H9 (cell line): Measurements from ENCODE around the gene TPCN2. TPM values are rescaled to one million over a fixed set of nuclear protein-coding genes. Genes with fewer than 3 reads are reported as not detected.

ENCODE experiments used
- DNase-seq: peaks from one replicate; pipeline ENCODE4 v3.0.0-alpha.2; 2017
- H2AFZ ChIP-seq: one replicate; pipeline ENCODE4 v1.6.1; 2013; ENCODE audit warnings: mild to moderate bottlenecking, low read length, control low read depth, moderate library complexity
- H2AK5ac ChIP-seq: 2 replicates; pipeline ENCODE4 v1.6.1; 2013; ENCODE audit warnings: low read length, control low read depth, mixed read lengths; ENCODE audit not compliant: insufficient read length
- H2BK120ac ChIP-seq: one replicate; pipeline ENCODE4 v1.6.1; 2013; ENCODE audit warnings: low read depth, mild to moderate bottlenecking, low read length, control low read depth, inconsistent platforms; ENCODE audit not compliant: poor library complexity, severe bottlenecking
- H2BK12ac ChIP-seq: 2 replicates; pipeline ENCODE4 v1.6.1; 2013; ENCODE audit warnings: low read length, control low read depth, mixed read lengths, low read depth; ENCODE audit not compliant: insufficient read length
- H2BK15ac ChIP-seq: 2 replicates; pipeline ENCODE4 v1.6.1; 2013; ENCODE audit warnings: low read depth, low read length, control low read depth
- H2BK20ac ChIP-seq: one replicate; pipeline ENCODE4 v1.6.1; 2013; ENCODE audit warnings: low read depth, mild to moderate bottlenecking, low read length, control low read depth, inconsistent platforms; ENCODE audit not compliant: poor library complexity, severe bottlenecking
- H2BK5ac ChIP-seq: 2 replicates; pipeline ENCODE4 v1.6.1; 2013; ENCODE audit warnings: low read length, control low read depth, mixed read lengths; ENCODE audit not compliant: insufficient read length
- H3K14ac ChIP-seq: 2 replicates; pipeline ENCODE4 v1.6.1; 2013; ENCODE audit warnings: low read length, control low read depth; ENCODE audit not compliant: insufficient read depth
- H3K18ac ChIP-seq: 2 replicates; pipeline ENCODE4 v1.6.1; 2013; ENCODE audit warnings: low read depth, mild to moderate bottlenecking, mixed read lengths, low read length, control low read depth; ENCODE audit not compliant: insufficient read length
- H3K23ac ChIP-seq: 2 replicates; pipeline ENCODE4 v1.6.1; 2013; ENCODE audit warnings: low read length, control low read depth, mixed read lengths, low read depth; ENCODE audit not compliant: insufficient read length
- H3K23me2 ChIP-seq: 2 replicates; pipeline ENCODE4 v1.6.1; 2013; ENCODE audit warnings: low read depth, mild to moderate bottlenecking, mixed read lengths, low read length, control low read depth; ENCODE audit not compliant: insufficient read length, poor library complexity, severe bottlenecking
- H3K27ac ChIP-seq: 2 replicates; pipeline ENCODE4 v1.5.1; 2013; ENCODE audit warnings: low read length, control low read depth, mixed read lengths, low read depth; ENCODE audit not compliant: insufficient read length
- H3K27me3 ChIP-seq: 2 replicates; pipeline ENCODE4 v1.6.1; 2013; ENCODE audit warnings: low read length, control low read depth, inconsistent platforms; ENCODE audit not compliant: insufficient read depth
- H3K4ac ChIP-seq: 2 replicates; pipeline ENCODE4 v1.6.1; 2013; ENCODE audit warnings: low read depth, mild to moderate bottlenecking, control low read depth, inconsistent platforms, low read length, moderate library complexity
- H3K4me1 ChIP-seq: 2 replicates; pipeline ENCODE4 v1.6.1; 2013; ENCODE audit warnings: low read length, control low read depth, inconsistent platforms; ENCODE audit not compliant: insufficient read depth
- H3K4me2 ChIP-seq: 2 replicates; pipeline ENCODE4 v1.6.1; 2013; ENCODE audit warnings: low read length, control low read depth, mixed read lengths; ENCODE audit not compliant: insufficient read length, insufficient read depth
- H3K56ac ChIP-seq: 2 replicates; pipeline ENCODE4 v1.6.1; 2013; ENCODE audit warnings: low read depth, mild to moderate bottlenecking, mixed read lengths, low read length, control low read depth; ENCODE audit not compliant: insufficient read length
- H3K79me1 ChIP-seq: 2 replicates; pipeline ENCODE4 v1.6.1; 2013; ENCODE audit warnings: low read depth, mild to moderate bottlenecking, moderate library complexity, low read length, control low read depth, inconsistent platforms; ENCODE audit not compliant: insufficient read depth, poor library complexity, severe bottlenecking
- H3K79me2 ChIP-seq: 2 replicates; pipeline ENCODE4 v1.6.1; 2013; ENCODE audit warnings: low read length, control low read depth, inconsistent platforms; ENCODE audit not compliant: insufficient read depth
- H3K9ac ChIP-seq: 2 replicates; pipeline ENCODE4 v1.6.1; 2013; ENCODE audit warnings: low read length, control low read depth, mixed read lengths; ENCODE audit not compliant: insufficient read length; ENCODE audit errors: extremely low read depth
- H3K9me3 ChIP-seq: one replicate; pipeline ENCODE4 v1.6.1; 2013; ENCODE audit warnings: low read depth, low read length, inconsistent platforms; ENCODE audit not compliant: control insufficient read depth
- H3T11ph ChIP-seq: one replicate; pipeline ENCODE4 v1.6.1; 2013; ENCODE audit warnings: mild to moderate bottlenecking, low read length, control low read depth, inconsistent platforms
- H4K20me1 ChIP-seq: one replicate; pipeline ENCODE4 v1.6.1; 2013; ENCODE audit not compliant: control insufficient read depth, insufficient read length, insufficient read depth
- H4K5ac ChIP-seq: 2 replicates; pipeline ENCODE4 v1.6.1; 2013; ENCODE audit warnings: low read depth, mild to moderate bottlenecking, mixed read lengths, low read length, control low read depth; ENCODE audit not compliant: insufficient read length
- H4K8ac ChIP-seq: replicated peaks from 2 replicates; pipeline ENCODE4 v1.6.1; 2013; ENCODE audit warnings: low read length, control low read depth, mixed read lengths, low read depth; ENCODE audit not compliant: insufficient read length
- H4K91ac ChIP-seq: 2 replicates; pipeline ENCODE4 v1.6.1; 2013; ENCODE audit warnings: low read depth, mild to moderate bottlenecking, moderate library complexity, mixed read lengths, low read length, control low read depth; ENCODE audit not compliant: insufficient read length
- H3K27ac Mint-ChIP-seq, 3 experiments: 2 replicates in 2 of 3; 3 replicates in 1 of 3; pipeline ENCODE4 v1.8.0; 2020 to 2021; ENCODE audit warnings: mixed read lengths in 3 of 3, mild to moderate bottlenecking in 1 of 3, moderate library complexity in 1 of 3
- H3K27me3 Mint-ChIP-seq: 2 replicates; pipeline ENCODE4 v1.8.0; 2021; ENCODE audit warnings: low read depth, mild to moderate bottlenecking, moderate library complexity, mixed read lengths
- H3K36me3 Mint-ChIP-seq, 3 experiments: 2 replicates in 2 of 3; 3 replicates in 1 of 3; pipeline ENCODE4 v1.8.0; 2020 to 2021; ENCODE audit warnings: low read depth in 3 of 3, mixed read lengths in 3 of 3; ENCODE audit not compliant: insufficient read depth in 1 of 3
- H3K4me1 Mint-ChIP-seq, 2 experiments: 2 replicates each; pipeline ENCODE4 v1.8.0; 2020; ENCODE audit warnings: mixed read lengths in 2 of 2
- H3K4me3 Mint-ChIP-seq, 2 experiments: 2 replicates in 1 of 2; 3 replicates in 1 of 2; pipeline ENCODE4 v1.8.0; 2020 to 2021; ENCODE audit warnings: mild to moderate bottlenecking in 2 of 2, mixed read lengths in 2 of 2, moderate library complexity in 1 of 2
- H3K9me3 Mint-ChIP-seq, 2 experiments: 2 replicates in 1 of 2; 3 replicates in 1 of 2; pipeline ENCODE4 v1.8.0; 2020; ENCODE audit warnings: mild to moderate bottlenecking in 2 of 2, mixed read lengths in 2 of 2, moderate library complexity in 1 of 2
- CTCF ChIP-seq: fragments of 200-600 bp; sonication (generic); conservative IDR thresholded peaks from 3 replicates; pipeline ENCODE4 v1.8.0; 2021; ENCODE audit warnings: antibody characterized with exemption, mild to moderate bottlenecking
- WGBS: extraction: QIAGEN DNeasy Blood & Tissue Kit; methylation state at CpG from one replicate; pipeline ENCODE4 v1.1.7; 2013; ENCODE audit warnings: missing lambda C conversion rate, low lambda C conversion rate, mixed read lengths; ENCODE audit not compliant: insufficient read length; ENCODE audit errors: extremely low coverage; 5-methylcytosine and 5-hydroxymethylcytosine counted together
- total RNA-seq: library from RNA; stranded (reverse); gene quantifications from 2 replicates; pipeline ENCODE4 v1.2.1, GENCODE V29; 2021

Gene TPCN2
- total RNA-seq, 1 experiment from 2014 or later: 16.8 TPM

- Histone ChIP-seq H3K18ac (no peak overlapping the region), H2BK15ac (no peak overlapping the region), H3K9me3 (no peaks in the 10 kb centered on the region), H3K23me2 (no peaks in the 10 kb centered on the region), H3K79me2 (no peaks in the 10 kb centered on the region), H4K5ac (no peak overlapping the region), H3K23ac (no peak overlapping the region), H4K8ac (no peak overlapping the region), H3K14ac (no peak overlapping the region), H4K91ac (no peak overlapping the region), H3K9ac (no peak overlapping the region), H3K4me2 (no peak overlapping the region), H2BK12ac (no peak overlapping the region), H3K79me1 (no peaks in the 10 kb centered on the region), H3K56ac (no peak overlapping the region), H3K27me3 (no peaks in the 10 kb centered on the region), H2BK20ac (no peak overlapping the region), H3K4ac (no peak overlapping the region), H3K4me1 (no peaks in the 10 kb centered on the region), H3K27ac (no peak overlapping the region), H3T11ph (no peak overlapping the region), H2AK5ac (no peak overlapping the region), H2BK5ac (no peak overlapping the region), H2BK120ac (no peak overlapping the region), H4K20me1 (peaks cover 4% of the 10 kb centered on the region), H2AFZ (no peak overlapping the region)
- WGBS: no CpG with 5 or more reads among the region's 30 CpGs
- Mint-ChIP-seq H3K4me1 (0 out of 4 replicates have a peak, but pooled peaks cover 0 to 2% of the 10 kb centered on the region in 2 experiments), H3K27ac (peak overlapping the region; percentile 40 to 84 (median 40); a peak in 3 of 7 replicates), H3K36me3 (peaks cover 6 to 31% (median 8%) of the 10 kb centered on the region in 3 experiments; a peak in 6 of 7 replicates), H3K4me3 (no peak overlapping the region), H3K27me3 (no peaks in the 10 kb centered on the region), H3K9me3 (no peaks in the 10 kb centered on the region)
- TF ChIP-seq CTCF: no peak
- no peak for DNase-seq
Observed at GRCh38 chr11:69066122-69067112, 17.7 kb downstream of the TPCN2 start.
